AG10803 (cell line): Measurements from ENCODE around the gene STK32B.

Experiments used
- DNase-seq: peaks from one replicate; pipeline ENCODE4 v3.0.0; 2010; ENCODE audit warnings: low read depth
- H3K4me3 ChIP-seq: 2 replicates; pipeline ENCODE4 v1.5.1; 2011; ENCODE audit warnings: mild to moderate bottlenecking, low read length, control low read depth
- TF ChIP-seq, protein P1 (sequence below): conservative IDR thresholded peaks from 2 replicates; pipeline ENCODE4 v1.5.1; 2011; ENCODE audit warnings: mild to moderate bottlenecking, low read length, control low read depth, inconsistent platforms

Gene STK32B

DNA sequence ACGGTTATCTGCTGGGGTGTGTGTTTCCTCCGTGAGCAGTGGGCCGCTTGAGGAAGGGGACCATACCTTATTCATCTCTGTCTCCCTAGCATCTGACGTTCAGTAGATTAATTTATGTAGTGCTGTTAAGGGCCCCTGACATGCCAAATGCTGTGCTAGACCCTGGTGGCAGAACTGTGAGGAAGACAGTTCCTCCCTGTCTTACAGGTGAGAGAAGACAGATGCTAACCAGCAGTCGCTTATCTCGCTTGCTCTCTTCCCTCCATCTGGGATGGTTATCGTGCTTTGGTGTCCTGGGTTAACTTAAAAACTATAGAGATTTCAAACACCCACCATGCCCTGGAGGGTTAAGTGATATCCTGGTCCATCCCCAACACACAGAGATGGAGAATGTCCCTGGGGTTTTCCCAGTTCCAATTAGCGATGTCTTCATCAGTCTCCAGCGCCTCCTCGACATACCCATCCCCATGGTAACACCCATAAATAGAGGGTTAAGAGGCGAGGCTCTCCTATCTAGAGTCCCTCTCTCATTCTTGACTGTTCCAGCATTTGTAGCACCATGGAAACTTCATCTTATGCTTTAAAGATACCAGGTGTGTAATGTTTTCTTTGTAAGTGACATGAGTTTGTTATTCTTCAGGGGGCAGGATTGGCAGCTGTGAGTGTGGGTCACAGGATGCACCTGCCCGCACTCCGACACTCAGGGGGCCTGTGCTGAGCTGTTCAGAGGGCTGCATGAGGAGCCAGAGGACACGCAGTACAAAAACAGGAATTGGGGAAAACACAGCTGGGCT, 135.2 kb downstream of the STK32B start:
- DNase-seq = no peak
- no peak overlapping the region for H3K4me3 ChIP-seq
- TF ChIP-seq, protein P1, sequence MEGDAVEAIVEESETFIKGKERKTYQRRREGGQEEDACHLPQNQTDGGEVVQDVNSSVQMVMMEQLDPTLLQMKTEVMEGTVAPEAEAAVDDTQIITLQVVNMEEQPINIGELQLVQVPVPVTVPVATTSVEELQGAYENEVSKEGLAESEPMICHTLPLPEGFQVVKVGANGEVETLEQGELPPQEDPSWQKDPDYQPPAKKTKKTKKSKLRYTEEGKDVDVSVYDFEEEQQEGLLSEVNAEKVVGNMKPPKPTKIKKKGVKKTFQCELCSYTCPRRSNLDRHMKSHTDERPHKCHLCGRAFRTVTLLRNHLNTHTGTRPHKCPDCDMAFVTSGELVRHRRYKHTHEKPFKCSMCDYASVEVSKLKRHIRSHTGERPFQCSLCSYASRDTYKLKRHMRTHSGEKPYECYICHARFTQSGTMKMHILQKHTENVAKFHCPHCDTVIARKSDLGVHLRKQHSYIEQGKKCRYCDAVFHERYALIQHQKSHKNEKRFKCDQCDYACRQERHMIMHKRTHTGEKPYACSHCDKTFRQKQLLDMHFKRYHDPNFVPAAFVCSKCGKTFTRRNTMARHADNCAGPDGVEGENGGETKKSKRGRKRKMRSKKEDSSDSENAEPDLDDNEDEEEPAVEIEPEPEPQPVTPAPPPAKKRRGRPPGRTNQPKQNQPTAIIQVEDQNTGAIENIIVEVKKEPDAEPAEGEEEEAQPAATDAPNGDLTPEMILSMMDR = no peak

DNA sequence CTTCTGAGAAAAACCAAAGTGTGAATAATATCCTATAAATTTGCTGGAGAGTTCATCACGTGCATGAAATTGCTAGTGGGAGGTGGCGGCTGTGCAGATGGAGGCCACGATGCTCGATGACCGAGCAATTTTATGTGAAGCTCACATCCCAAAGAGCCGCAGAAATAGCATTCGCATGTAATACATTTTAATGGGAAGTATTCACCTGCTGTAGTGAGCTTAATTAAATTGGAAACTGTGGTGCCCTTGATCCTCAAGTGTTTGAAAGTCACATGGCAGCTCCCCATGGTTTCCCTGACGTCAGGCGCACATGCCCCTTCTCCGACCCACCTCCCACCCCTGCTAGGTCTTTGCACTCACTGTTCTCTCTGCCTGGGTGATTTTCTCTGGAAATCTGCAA, 136.8 kb downstream of the STK32B start:
- TF ChIP-seq, protein P1 = no peak
- H3K4me3 ChIP-seq = no peak overlapping the region
- no peak for DNase-seq

DNA sequence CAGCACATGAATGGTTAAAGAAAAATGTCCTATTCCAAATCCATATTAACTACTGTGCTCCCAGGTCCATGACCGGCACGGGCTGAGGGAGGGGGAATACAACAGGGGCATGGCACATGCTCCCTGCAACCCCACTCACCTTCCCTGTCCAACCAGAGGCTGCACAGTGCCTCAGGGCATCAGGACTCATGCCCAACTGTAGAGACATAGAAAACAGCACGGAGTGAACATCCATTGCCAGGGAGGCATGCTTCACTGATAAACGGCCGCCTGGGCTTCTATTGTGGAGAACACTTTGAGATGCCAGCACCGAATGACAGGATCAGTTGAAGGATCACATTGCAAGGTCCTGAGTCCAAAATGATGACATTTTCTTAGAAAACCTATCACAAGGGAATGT, 140.6 kb downstream of the STK32B start:
- DNase-seq = no peak
- H3K4me3 ChIP-seq = no peak overlapping the region
- TF ChIP-seq, protein P1 = no peak

DNA sequence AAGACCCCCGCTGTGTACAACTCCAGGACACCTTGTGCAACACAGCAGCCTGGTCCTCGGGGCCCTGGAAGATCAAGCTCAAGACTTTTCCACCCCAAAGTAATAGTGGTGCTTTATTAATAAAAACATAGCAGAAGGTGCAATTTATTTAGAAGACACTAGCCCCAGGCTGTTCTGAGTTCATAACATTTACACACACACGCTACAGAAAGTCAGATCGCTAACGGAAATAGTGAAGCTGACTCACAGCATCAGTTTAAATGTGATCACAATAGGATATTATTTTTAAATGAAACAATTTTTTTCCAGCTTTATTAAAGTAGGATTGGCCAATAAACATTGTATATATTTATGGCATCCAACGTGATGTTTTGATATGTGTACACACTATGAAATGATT, 141.0 kb downstream of the STK32B start:
- no peak overlapping the region for H3K4me3 ChIP-seq
- no peak for DNase-seq
- TF ChIP-seq, protein P1 = no peak

DNA sequence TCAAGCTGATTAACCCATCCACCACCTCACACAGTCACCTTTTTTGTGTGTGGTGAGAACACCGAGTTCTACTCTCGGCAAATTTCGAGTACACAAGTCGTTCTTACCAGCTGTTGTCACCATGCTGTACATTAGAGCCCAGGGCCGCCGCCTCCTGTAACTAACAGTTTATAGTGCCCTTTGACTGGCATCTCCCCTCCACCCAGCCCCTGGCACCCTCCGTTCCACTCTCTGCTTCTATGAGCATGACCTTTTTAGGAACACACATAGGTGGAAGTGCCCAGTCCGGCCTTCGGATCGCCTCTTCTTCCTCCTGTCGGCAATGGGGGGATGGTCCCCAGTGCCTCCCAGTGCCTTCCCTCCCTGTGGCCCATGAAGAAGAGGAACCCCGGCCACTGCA, 141.4 kb downstream of the STK32B start:
- no peak for DNase-seq
- H3K4me3 ChIP-seq = no peak overlapping the region
- TF ChIP-seq, protein P1 = no peak

DNA sequence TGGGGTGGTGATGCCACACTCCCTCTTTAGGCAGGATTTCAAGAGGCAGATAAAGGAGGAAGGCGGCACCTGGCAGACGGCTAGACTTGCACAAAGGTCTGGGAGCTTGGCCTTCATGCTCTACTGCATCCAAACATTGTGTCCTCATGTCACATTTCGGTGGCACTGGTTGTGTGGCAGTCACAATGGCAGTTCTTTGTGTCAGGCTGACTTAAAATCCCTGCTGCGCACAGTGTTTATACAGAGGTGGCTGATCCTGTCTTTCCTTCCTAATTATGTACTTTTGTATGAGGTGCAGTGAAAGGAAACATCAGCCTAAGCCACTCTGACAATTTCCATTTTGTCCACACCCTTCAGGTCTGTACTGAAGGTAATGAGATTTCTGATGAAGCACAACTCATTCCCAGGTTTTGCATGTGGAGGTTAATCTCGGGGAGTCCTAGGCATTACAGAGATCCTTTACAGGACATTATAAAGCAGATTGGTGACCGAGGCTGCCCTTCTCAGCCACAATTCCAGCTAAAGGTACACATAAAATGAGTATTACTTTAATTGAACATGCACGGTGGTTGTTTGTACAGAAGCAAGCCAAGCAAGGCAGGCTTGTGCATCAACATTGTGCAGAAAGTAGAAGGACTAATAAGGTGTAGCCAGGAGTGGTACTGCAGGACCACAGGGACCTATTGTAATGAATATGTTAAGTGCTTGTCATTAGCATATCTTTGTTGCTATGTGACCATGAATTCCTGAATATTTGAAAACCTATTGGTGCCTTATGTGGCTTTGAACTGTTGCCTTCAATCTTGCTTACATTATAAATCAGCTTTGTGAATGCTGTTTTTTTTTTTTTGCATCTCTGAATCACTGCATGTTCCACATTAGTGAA, 147.6 kb downstream of the STK32B start:
- no peak for DNase-seq
- no peak overlapping the region for H3K4me3 ChIP-seq
- TF ChIP-seq, protein P1 = no peak
